K562 (cell line): ENCODE data around the gene MICOS13. TPM values are rescaled to one million over a fixed set of nuclear protein-coding genes. Genes with fewer than 3 reads are reported as not detected.

Source experiments
- CBFA2T2 ChIP-seq: fragments of 450-650 bp; conservative IDR thresholded peaks from 2 replicates; pipeline ENCODE4 v1.6.1; 2017; ENCODE audit warnings: mild to moderate bottlenecking
- CREM ChIP-seq: IDR thresholded peaks from 2 replicates; pipeline ENCODE4 v1.6.1; 2014; ENCODE audit warnings: antibody characterized with exemption, low read depth
- KLF10 ChIP-seq: fragments of 250-450 bp; sonication (Bioruptor Pico); IDR thresholded peaks from 2 replicates; pipeline ENCODE4 v1.6.1; 2021; ENCODE audit warnings: matching md5 sums
- L3MBTL2 ChIP-seq: fragments of 450-650 bp; IDR thresholded peaks from 2 replicates; pipeline ENCODE4 v1.6.1; 2016; ENCODE audit warnings: mild to moderate bottlenecking, moderate library complexity
- MGA ChIP-seq: fragments of 450-650 bp; IDR thresholded peaks from 2 replicates; pipeline ENCODE4 v1.6.1; 2016; ENCODE audit warnings: mild to moderate bottlenecking, moderate library complexity
- NCOA2 ChIP-seq, 2 experiments: fragments of 450-650 bp; IDR thresholded peaks; 2 replicates each; pipeline ENCODE4 v1.6.1; 2018; ENCODE audit warnings: mild to moderate bottlenecking in 2 of 2, moderate library complexity in 1 of 2; ENCODE audit not compliant: partially characterized antibody in 2 of 2
- NR2C2 ChIP-seq, 2 experiments: fragments of 200-800 bp in 1 of 2; sonication (Bioruptor generic) in 1 of 2; sonication (generic) in 1 of 2; formaldehyde crosslinking in 1 of 2; IDR thresholded peaks; 2 replicates each; pipeline versions ENCODE4 v1.6.1 to v1.8.0; 2016 to 2022; ENCODE audit warnings: mild to moderate bottlenecking in 1 of 2, missing compliant biosample characterization in 1 of 2, missing genetic modification characterization in 1 of 2, missing genetic modification reagents in 1 of 2
- PHF8 ChIP-seq: fragments of 200-600 bp; sonication (generic); IDR thresholded peaks from 2 replicates; pipeline ENCODE4 v1.6.1; 2012; ENCODE audit warnings: mixed run types, mild to moderate bottlenecking, inconsistent platforms, low read length, moderate library complexity, borderline replicate concordance
- PKNOX1 ChIP-seq: fragments of 450-650 bp; IDR thresholded peaks from 2 replicates; pipeline ENCODE4 v1.6.1; 2016
- PRMT5 ChIP-seq: sonication (generic); formaldehyde crosslinking; IDR thresholded peaks from 2 replicates; pipeline ENCODE4 v1.5.0; 2020; ENCODE audit warnings: missing genetic modification reagents
- ZKSCAN8 ChIP-seq: fragments of 200-800 bp; sonication (Bioruptor generic); IDR thresholded peaks from 2 replicates; pipeline ENCODE4 v1.6.1; 2016; ENCODE audit warnings: missing genetic modification characterization, missing compliant biosample characterization
- ZNF121 ChIP-seq: sonication (generic); formaldehyde crosslinking; conservative IDR thresholded peaks from 2 replicates; pipeline ENCODE4 v1.8.0; 2022; ENCODE audit warnings: missing genetic modification reagents
- polyA plus RNA-seq, 8 experiments: library from polyadenylated mRNA; depleted of rRNA in 4 of 8; stranded (reverse) in 5 of 8; unstranded in 3 of 8; fragments of >200 nt; fragmentation: Nextera tagmentation in 2 of 8; fragmentation: Illumina TruSeq in 1 of 8; extraction: Ambion mirVana in 2 of 8; extraction: Trizol in 1 of 8; gene quantifications; 2 replicates each; pipeline versions ENCODE4 v1.2.1 to v1.2.3, GENCODE V29; 2011 to 2014; ENCODE audit warnings: inconsistent platforms in 1 of 8, missing spikeins in 1 of 8
- total RNA-seq, 7 experiments: library from RNA; depleted of rRNA in 6 of 7; stranded (reverse); fragments of >200 nt in 6 of 7; fragmentation: Illumina TruSeq in 2 of 7; extraction: Trizol in 2 of 7; gene quantifications; 2 replicates each; pipeline versions ENCODE4 v1.2.1 to v1.2.3, GENCODE V29; 2011 to 2021; ENCODE audit warnings: low replicate concordance in 1 of 7

MICOS13 gene
- total and polyA plus RNA-seq, 9 of the 15 experiments (the other 6 are each of a cell fraction or from before 2014, with no cell fraction given): 15.5 to 220 (median 49.4) TPM

- TF ChIP-seq PKNOX1: peak; percentile 86
- TF ChIP-seq MGA: no peak
- no peak for TF ChIP-seq NR2C2 (CRISPR knock-in tag; IDR thresholded peaks at IDR 0.05)
- no peak for TF ChIP-seq NR2C2 (tag; IDR thresholded peaks at IDR 0.05)
- TF ChIP-seq KLF10 (CRISPR knock-in tag): no peak
- TF ChIP-seq CREM: peak; percentile 6; the same call in 1 of the 2 replicates
- TF ChIP-seq ZKSCAN8 (CRISPR knock-in tag): peak; percentile 96
- no peak for TF ChIP-seq PRMT5 (CRISPR knock-in tag)
- no peak for TF ChIP-seq PHF8
- TF ChIP-seq L3MBTL2: 0 out of 2 replicates have a peak, but pooled peaks have one; percentile 32
- TF ChIP-seq CBFA2T2: no peak
- peak; percentile 78 for TF ChIP-seq ZNF121
- TF ChIP-seq NCOA2 (IDR thresholded peaks at IDR 0.05; ENCODE audit: partially characterized antibody in 2 of 2): no peak
- TF ChIP-seq, all 486 proteins: peak for 9
These were observed 3.0 kb upstream of the MICOS13 start (continued) for GRCh38 chr19:5683177-5683886.
